ENCODE data around the gene NR2F2.

The NR2F2 gene

DNA sequence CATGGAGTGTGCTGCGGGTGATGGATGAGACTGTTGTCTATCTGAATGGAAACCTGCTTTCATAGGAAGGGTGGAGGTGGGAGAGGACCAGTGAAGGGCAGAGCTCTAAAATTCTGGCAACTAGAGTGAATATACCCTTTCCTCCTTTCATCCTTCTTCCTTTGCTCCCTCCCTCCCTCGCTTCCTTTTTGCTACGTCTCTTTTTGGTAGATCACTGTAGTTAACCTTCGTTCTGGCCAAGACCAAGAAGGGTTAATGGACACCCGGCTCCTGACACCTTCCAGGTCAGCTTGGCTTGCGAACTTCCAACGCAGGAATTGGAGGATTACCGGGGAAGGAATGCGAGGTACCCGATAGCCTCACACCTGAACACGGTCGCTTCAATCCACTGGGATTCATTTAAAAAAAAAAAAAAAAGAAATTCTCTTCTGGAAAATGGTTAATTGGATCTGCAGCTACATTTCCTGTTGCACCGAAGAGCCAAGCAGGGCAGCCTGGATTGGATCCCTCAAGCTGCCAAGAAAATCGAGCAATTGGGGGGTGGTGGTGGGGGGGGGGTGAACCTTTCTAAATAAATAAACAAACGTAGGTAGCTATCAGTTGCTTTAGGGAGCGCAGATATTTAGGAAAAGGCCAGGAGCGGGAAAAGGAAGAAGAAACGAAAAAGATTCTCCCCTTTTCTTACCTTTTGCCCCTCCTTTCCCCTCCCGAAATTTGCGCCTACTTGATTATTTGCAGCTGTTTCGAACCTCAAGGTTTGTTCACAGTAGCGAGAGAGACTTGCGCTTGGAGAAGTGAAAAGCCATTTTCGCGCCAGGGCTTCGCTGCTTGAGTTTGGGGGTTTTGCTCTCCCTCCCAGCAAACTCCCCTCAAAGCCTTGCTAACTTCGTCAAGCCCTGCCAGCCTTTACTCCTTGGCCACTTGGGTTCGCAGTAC, 9.5 kb upstream of the NR2F2 start:
- DNase-seq = no peak

DNA sequence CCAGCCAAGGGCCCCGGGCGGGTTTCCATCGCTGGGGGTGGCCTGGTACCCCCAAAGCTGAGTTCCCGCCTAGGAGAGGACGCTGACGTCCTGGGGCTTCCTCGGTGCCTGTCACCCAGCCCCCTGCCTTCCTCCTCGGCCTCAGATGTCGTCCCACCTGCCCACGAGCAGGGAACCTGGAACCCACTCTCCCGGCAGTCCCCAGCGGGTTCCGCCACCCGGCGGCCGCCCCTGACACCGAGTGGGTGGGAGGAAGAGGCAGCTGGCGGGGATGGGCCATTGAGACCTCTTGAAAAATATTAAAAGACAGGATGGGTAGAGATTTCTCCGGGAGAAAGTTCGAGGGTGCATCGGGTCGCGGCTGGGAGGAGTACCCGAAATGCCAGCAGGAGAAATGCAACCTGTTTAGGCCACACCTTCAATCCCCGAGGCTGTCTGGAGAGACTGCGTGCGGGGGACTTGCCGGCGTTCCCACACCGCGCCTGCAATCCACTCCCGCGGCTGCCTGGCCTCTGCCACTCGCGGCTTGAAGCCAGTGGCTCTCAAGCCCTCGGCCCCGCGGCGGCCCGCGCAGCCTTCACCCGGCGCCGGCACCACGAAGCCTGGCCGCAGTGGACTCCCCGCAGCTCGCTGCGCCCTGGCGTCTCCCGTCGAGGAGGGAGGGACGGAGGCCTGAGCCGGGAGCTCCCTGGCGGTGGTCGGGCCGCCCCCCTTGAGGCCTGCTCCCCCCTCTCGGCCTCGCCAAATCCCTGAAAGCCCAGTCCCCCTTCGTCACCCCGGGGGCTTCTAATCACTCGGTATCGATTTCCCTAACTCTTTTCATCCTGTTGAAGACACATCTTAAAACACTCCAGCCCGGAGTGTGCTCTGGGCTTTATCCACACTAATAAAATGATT, 8.6 kb upstream of the NR2F2 start:
- no peak for DNase-seq

DNA sequence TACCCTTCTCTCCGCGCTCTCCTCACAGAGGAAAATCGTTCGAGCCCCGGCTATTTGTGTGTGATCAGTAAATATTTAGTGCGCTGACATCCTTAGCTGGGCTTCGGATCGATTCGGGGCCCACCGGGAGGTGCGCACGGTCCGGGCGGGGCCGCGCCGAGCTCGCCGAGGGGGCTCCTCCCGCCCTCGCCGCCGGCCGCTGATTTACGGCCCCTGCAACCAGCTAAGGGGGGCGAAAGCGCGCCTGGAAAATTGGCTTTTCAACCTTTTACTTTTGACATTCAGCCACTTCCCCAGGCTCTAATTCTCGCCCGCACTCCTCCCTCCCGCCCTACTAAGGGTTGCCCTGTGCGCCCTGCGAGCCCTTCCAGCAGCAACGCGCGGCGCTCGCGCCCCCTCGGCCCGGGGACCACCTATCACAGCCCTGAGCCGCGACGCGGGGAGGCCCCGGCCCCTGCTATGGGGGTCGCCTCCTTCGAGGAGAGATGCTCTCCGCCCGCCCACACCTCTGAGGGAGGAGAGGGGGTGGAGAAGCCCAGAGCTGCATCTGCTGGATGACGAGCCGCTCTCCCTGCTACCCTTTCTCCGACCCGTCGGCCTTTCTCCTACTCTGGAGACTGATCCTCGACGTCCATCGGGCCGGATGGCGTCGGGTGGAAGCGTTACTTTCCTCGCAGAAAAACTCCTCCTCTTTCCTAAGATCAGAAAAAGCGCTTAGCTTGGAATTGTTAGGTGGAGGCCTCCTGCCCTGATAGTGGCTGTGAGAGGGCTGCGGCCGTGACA, 7.8 kb upstream of the NR2F2 start:
- DNase-seq = no peak

DNA sequence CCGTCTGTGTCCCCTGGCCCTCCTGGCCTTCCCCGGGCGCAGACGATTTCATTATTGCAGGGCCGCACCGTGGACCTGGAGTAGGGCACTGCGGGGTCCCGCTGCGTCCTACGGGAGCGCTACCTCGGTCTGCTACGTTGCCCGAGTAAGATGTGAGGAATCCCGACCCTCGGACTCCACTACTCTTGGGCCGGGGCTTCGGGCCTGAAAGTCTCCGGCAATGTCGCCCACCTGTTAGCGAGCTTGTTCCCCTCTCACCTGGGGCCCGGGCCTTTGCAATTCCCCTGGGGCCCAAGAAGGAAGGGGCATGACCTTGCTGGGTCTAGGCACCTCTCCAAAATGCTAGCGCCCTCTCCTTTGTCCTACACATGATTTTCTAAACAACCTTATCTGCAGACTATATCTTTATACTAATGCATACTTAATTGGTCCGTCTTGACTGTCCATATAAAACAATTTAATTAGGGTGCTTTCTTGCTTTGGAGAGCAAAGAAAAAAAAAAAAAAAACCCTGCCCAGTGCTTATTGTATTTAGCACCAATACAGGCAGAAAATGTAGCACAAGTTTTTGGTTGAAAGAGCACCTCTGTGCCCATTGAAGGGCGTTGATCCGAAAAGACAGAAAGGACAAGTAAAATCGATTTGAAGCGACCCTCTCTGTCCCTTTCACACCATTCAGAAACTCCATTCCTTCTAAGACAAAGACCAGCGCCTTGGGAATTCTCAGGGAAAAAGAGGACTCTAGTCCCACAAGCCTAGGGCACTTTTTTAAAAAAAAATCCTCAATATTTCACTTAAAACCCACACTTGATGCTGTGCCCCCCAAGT, 7.0 kb upstream of the NR2F2 start:
- no peak for DNase-seq

DNA sequence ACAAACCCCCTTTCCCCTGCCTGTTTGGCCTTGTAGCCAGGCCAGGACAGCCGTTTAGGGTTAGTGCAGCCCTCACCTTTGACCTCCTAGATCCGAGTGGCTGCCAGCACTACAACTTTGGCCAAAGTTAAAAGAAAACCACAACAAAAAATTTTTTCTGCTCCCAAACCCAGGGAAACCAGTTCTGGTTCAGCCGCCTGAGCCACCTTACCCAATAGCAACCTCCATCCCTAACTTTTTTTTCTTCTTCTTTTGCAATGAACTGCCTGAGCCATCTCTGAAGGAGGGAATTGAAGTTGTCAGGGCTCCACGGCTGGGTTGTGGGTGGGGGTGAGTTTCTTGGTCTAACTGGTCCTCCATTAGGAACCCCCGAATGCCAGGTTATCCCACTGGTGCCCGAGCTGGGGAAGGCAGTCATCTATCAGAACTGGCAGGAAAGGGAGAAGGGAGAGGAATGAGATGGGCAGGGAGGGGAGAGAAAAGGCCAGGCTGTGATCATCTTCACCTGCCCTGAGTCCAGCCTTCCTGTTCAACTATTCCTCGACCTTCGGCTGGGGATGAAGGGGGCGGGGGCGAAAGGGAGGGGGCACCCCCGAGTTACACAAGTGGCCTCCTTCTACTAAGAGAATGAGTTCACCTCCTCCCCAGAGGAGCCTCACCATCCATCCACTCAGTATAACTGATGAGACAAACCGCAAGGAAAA, 6.2 kb upstream of the NR2F2 start:
- no peak for DNase-seq

DNA sequence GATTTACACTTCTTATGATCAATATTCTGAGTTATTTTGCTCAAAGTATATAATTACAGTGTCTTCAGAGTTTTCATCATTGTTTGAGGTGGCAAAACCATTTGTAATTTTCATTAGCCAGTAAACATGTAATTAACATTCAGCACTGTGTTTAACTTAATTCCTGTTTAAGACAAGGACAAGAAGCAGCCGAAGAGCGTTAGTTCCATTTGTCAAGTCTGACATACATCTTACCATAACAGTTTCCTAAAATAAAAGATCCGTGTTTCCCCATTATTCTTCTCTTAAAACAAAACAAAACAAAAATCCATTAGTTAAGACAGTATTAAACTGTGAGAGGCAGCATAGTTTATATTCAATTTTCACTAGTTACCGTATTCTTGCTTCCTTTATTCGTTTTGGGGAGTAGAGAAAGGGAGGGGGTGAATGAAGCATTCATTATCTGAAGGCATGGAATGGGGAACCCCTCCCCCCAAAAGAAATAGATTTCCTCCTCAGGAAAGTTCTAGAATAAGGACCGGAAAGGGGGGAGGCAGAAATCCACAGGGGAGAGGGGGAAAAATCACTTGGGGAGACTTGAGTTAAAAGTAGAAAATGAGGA, 5.5 kb upstream of the NR2F2 start:
- no peak for DNase-seq

DNA sequence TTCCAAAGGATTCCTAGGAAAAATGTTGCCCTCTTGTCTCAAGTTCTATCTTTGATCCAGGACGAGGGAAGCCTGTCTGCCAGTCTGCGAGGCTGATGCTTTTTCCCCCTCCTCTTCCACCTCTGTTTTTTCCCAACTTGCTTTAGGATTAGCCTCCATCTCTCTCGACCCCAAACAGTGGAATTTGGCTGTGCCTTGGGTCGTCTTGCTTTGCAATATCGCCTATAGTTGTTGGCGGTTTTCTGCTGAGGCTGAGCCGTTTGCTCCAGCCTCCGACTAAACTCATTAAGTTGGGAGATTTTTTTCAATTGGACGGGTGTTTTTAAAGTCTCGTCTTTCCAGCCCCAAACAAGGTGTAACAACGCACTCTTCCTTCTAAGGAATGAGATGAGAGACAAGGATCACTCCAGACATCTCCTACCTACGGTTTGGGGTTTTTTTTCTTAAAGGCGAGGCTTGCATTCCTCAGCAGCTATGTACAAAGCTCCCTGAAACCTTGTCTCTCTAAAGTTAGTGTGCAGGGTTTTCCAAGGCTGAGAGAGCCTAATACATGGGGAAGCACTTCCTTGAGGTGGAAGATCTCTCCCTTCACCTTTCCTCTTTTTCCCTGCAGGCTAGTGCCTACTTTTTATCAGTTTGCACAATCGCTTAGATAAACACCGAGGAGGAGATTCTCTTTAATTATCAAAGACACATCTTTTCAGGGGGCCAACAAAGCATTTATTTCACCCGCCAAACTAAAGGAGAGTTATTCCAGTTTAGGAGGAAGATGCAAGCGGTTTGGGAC, 4.8 kb upstream of the NR2F2 start:
- no peak for DNase-seq

DNA sequence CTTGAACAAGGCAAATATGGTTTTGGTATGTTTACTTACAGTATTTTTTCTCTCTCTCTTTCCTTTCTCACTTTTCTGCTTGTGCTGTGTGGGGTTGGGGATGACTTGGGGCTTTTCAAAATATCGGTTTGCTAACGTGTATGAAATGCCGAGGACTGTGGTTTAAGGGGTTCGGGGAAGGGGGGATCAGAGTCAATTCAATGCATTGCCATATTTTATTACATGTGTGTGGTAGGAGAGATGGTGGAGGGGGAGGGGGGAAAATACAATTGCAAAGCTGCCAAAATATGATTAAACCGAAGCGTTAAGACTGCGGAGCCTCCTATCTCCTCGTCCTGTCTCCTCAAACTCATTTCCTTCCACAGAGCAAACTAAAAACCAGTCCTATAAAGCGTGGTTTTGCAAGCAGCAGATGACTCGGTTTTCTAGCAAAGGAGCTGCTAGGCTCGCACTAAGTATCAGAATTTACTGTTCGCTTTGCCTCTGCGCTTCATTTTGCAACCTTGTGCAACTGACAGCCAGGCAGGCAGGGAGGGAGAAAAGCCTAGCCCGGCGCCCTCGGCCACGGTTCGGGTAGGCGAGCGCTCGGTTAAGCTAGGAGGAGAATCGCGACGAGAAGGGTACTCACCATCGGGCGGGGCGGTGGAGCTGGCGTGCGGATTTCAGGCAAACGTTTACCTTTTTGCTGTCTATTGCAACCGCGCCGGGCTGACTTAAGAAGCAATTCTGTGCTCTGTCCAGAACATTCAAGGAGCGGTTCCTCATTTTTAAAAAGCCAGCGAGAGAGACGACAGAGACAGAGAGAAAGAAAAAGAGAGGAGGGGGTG, 4.0 kb upstream of the NR2F2 start:
- no peak for DNase-seq

DNA sequence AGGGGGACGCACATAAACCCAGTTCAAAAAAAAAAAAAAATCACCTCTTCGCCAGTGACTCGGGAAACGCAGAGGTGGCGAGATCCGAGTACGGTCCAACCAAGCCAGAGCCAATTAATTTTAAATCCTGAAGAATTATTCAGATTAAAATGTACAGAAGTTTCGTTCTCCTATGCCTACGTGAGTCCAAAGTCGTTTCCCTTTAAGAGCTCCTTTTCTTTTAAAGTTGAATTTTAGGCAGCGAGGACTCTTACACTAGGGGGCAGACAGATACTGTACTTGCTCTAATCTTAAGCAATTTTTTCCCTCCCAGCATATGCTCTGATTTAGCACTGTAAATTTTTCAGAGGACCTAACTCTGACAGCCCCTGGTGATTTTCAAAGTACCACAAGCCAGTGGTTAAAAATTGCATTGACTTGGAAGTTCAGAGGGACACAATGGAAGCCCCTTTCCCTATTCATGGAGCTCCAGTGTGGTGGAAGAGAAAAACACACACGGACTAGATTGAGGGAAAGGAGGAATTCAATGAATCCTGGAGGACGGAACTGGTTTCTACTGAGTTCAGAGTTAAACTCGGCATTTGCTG, 3.3 kb upstream of the NR2F2 start:
- no peak for DNase-seq

DNA sequence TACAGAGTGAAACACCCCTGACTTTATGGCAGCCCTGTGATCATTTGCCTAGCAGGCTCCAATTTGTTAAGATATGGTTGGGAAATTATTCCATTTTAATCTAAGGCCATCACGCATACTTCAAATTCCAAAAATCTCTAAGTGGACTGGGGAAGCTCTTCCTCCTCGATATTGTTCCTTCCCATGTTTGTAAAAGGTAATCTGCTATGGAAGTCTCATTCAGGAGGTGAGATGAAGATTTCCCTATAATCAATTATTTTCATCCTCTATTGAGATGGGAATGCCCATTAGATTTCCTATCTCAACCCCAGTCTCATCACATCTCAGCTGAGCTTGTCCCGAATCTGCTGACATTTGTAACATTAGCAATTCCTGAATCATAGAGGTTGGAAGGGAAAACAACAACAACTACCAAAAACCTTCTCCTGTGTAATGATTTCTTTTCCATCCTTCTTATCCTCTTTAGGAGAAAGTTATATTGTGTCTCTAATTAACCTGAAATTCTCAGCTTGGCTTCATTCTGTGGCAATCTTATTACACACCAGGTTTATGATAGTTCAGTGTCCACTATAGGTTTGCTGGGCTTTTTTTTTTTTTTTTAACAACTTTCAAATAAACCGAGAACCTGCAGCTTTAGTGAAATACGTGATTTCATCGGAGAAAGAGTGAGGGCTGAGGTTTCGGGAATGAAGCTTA, 2.2 kb upstream of the NR2F2 start:
- DNase-seq = no peak

DNA sequence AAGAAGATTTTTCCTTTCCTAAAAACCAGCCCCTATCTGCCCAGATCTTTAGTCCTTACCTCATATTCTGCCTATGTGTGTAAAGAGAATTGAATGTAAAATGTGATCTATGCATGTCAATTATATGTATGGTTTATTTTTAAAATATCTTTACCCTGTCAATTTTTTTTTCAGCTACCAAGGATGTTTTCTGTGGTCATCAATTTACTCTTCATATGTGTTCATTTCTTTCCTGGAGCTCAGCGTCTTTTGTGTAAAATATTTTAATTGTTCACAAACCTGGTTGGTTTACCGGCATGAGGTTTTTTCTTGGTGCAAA, 1.7 kb upstream of the NR2F2 start:
- no peak for DNase-seq

DNA sequence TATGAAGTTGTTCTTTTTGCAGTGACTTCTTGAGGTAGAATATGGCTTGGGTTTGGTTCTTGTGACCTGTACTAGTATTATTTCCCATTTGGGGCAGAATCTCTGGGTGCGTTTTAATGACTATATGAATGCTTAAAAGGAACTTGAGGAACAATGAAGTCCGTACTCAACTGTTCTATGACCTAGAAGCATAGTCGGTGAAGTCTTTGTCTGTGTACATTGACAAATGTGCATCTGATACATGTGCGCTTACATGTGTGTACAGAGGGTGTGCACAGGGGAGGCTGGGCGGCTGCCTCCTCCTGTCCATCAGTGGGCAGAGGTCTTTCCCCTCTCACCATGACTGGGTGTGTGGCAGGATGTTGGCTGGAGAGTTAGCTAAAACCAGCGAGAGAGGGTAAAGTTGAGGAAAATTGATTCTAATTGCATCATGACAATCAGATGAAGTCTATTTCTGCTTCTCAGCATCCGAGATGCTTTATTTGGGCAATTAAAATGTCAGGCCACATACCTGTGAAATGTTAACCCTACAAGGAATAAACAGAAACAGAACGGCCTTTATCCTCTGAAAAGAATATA, 1.0 kb upstream of the NR2F2 start:
- no peak for DNase-seq

DNA sequence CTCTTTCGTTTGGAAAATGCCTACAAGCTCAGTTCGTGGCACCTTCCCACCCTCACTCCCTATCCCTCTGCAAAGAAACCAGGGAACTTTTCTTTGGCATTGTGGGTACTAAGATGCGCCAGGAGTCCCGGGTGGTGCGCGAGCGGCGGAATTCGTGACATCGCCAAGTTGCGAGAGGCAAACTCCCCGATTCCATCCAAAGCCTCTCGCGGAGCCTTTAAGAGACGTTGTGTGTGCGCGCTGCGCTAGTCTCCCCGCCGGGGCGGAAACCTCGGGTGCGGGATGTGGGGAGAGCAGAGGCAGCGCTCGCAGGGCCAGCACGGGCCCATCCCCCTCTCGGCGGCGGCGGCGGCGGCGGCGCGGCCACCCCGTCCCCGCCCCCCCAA, 443 bp upstream of the NR2F2 start:
- DNase-seq = no peak

DNA sequence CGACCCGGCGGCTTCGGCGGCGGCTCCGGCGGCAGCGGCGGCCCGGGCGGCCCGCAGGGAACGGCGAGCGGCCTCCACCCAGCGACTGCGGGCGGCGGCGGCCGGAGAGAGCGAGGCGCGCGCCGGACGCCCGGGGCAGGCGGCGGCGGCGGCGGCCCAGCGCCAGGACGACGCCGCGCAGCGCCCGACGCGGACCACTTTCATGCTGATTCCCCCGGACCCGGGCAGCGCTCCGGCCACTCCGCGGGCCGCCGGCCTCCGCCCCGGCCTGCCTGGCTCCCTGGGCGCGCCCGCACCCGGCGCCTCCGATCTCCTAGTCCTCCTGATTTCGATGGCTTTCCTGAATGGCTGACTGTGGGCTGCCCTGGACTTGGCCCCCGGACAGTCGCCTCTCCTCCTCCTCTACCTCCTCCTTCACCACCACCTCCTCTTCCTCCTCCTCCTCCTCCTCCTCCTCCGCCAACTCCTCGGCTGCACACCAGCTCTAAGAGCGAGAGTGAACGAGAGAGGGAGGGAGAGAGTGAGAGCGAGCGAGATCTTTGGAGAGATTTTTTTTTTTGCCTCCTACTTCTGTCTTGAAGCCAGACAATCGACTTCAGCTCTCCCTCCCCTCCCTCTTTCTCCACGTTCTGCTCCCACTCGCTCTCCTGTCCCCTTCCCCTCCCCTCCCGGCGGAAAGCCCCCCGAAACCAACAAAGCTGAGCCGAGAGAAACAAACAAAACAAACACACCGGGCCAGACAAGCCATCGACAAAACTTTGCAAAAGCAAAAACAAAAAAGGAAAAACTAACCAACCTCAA, 844 bp downstream of the NR2F2 start:
- DNase-seq = no peak

DNA sequence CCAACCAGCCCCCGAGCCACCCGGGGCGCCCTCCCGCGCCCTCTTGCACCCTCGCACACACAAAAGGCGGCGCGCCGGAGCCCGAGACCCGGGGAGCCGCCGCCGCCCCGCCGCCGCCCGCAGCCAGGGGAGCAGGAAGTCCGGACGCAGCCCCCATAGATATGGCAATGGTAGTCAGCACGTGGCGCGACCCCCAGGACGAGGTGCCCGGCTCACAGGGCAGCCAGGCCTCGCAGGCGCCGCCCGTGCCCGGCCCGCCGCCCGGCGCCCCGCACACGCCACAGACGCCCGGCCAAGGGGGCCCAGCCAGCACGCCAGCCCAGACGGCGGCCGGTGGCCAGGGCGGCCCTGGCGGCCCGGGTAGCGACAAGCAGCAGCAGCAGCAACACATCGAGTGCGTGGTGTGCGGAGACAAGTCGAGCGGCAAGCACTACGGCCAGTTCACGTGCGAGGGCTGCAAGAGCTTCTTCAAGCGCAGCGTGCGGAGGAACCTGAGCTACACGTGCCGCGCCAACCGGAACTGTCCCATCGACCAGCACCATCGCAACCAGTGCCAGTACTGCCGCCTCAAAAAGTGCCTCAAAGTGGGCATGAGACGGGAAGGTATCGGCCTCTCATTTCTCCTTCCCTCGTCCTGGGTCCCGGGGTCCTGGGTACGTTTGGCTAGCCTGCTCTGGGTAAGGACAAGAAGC, 1.6 kb downstream of the NR2F2 start:
- DNase-seq = no peak

DNA sequence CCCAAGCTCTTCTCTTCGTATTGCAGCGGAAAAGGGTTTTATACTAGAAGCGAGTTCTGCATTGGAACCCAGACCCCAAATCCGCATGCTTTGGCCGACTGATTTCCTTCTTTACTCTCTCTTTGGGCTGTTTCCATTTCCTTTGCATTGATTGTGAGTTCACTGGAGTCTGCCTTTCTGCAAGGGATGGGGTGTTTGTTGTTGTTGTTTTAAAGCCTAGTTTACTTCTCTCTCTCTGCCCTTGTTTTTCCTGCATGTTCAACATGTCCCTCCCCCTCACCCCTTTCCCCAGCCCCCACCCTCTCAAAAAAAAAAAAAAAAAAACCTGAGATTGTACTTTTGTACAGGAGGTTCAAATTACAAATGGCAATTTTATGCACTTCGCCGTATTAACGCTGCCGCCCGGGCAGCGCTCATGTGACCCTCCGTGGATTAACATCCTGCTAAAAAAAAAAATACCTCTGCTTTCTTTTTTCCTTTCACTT, 2.2 kb downstream of the NR2F2 start:
- no peak for DNase-seq

Data from activated CD4-positive, alpha-beta T cell treated with anti-CD3 and anti-CD28 coated beads for 1 hour (primary cell).